IMR-90 (cell line): ENCODE results near the gene COPS4. TPM values are rescaled to one million over a fixed set of nuclear protein-coding genes. Genes with fewer than 3 reads are reported as not detected.

Source experiments
- ATAC-seq: fragments of 200-7000 bp; cut with Tn5 transposase; 2 replicates; pipeline ENCODE4 v1.9.1; 2020; ENCODE audit warnings: low read depth, mild to moderate bottlenecking, moderate library complexity
- BruUV-seq: library from RNA; stranded (reverse); fragments of 400-500 nt; replicated peaks from 2 replicates; lab custom pipeline; 2021; lab: Mats Ljungman, UMichigan
- CTCF ChIA-PET: fragments of 300-600 bp; formaldehyde crosslinking; extraction: SDS; loops from one replicate; lab custom pipeline; 2021; ENCODE audit warnings: antibody characterized with exemption; lab: Yijun Ruan, JAX
- POLR2A ChIA-PET: fragments of 300-600 bp; sonication (Branson Sonifier 250); formaldehyde crosslinking; loops from one replicate; lab custom pipeline; 2022; ENCODE audit warnings: antibody characterized with exemption; ENCODE audit not compliant: unreplicated experiment; lab: Charles Lee
- DNase-seq: peaks from one replicate; pipeline ENCODE4 v3.0.0; 2013
- H2AFZ ChIP-seq: replicated peaks from 2 replicates; pipeline ENCODE3; 2013; ENCODE audit warnings: low read length, mild to moderate bottlenecking; ENCODE audit not compliant: poor library complexity
- H2AK5ac ChIP-seq: 2 replicates; pipeline ENCODE4 v1.6.1; 2013; ENCODE audit warnings: low read depth, low read length, inconsistent platforms
- H2AK9ac ChIP-seq: replicated peaks from 2 replicates; pipeline ENCODE3; 2013; ENCODE audit warnings: mild to moderate bottlenecking, low read depth, low read length, moderate library complexity; ENCODE audit not compliant: poor library complexity
- H2BK120ac ChIP-seq: 2 replicates; pipeline ENCODE4 v1.6.1; 2013; ENCODE audit warnings: low read depth, low read length, inconsistent platforms
- H2BK15ac ChIP-seq: 3 replicates; pipeline ENCODE4 v1.6.1; 2013; ENCODE audit warnings: low read depth, low read length, inconsistent platforms
- H2BK20ac ChIP-seq: 2 replicates; pipeline ENCODE4 v1.6.1; 2013; ENCODE audit warnings: low read depth, mild to moderate bottlenecking, inconsistent platforms, low read length, moderate library complexity
- H2BK5ac ChIP-seq: 2 replicates; pipeline ENCODE4 v1.6.1; 2013; ENCODE audit warnings: mild to moderate bottlenecking, low read depth, low read length, inconsistent platforms; ENCODE audit not compliant: poor library complexity, severe bottlenecking
- H3K14ac ChIP-seq: replicated peaks from 2 replicates; pipeline ENCODE4 v1.6.1; 2013; ENCODE audit warnings: low read depth, low read length, inconsistent platforms
- H3K18ac ChIP-seq: 2 replicates; pipeline ENCODE4 v1.6.1; 2013; ENCODE audit warnings: low read depth, low read length, control low read depth
- H3K23ac ChIP-seq: 2 replicates; pipeline ENCODE4 v1.6.1; 2013; ENCODE audit warnings: low read depth, low read length, inconsistent platforms
- H3K27ac ChIP-seq: 2 replicates; pipeline ENCODE4 v1.5.1; 2013; ENCODE audit warnings: mild to moderate bottlenecking, control low read depth, low read length; ENCODE audit not compliant: insufficient read depth
- H3K27me3 ChIP-seq: 2 replicates; pipeline ENCODE4 v1.6.1; 2013; ENCODE audit warnings: low read length; ENCODE audit not compliant: control insufficient read depth, insufficient read depth
- H3K36me3 ChIP-seq: 2 replicates; pipeline ENCODE4 v1.6.1; 2013; ENCODE audit warnings: low read length, mixed read lengths; ENCODE audit not compliant: control insufficient read depth, insufficient read depth
- H3K4ac ChIP-seq: 2 replicates; pipeline ENCODE4 v1.6.1; 2013; ENCODE audit warnings: low read depth, low read length, inconsistent platforms
- H3K4me1 ChIP-seq: 2 replicates; pipeline ENCODE4 v1.6.1; 2013; ENCODE audit warnings: low read length, mixed read lengths; ENCODE audit not compliant: control insufficient read depth, insufficient read depth
- H3K4me2 ChIP-seq: 2 replicates; pipeline ENCODE4 v1.6.1; 2013; ENCODE audit warnings: low read depth, mild to moderate bottlenecking, control low read depth, low read length, moderate library complexity
- H3K4me3 ChIP-seq: 2 replicates; pipeline ENCODE4 v1.5.1; 2013; ENCODE audit warnings: low read depth, mild to moderate bottlenecking, control low read depth, low read length, moderate library complexity; ENCODE audit not compliant: insufficient read depth
- H3K56ac ChIP-seq: 2 replicates; pipeline ENCODE4 v1.6.1; 2013; ENCODE audit warnings: low read length, inconsistent platforms; ENCODE audit not compliant: insufficient read depth; ENCODE audit errors: extremely low read depth
- H3K79me1 ChIP-seq, 2 experiments: 2 replicates each; pipeline ENCODE4 v1.6.1; 2013; ENCODE audit warnings: low read length in 2 of 2, inconsistent platforms in 1 of 2, low read depth in 1 of 2
- H3K9ac ChIP-seq: 2 replicates; pipeline ENCODE4 v1.6.1; 2013; ENCODE audit warnings: low read depth, low read length, control low read depth
- H3K9me1 ChIP-seq: 2 replicates; pipeline ENCODE4 v1.6.1; 2013; ENCODE audit warnings: low read length, inconsistent platforms; ENCODE audit not compliant: insufficient read depth
- H3K9me3 ChIP-seq: 2 replicates; pipeline ENCODE4 v1.6.1; 2013; ENCODE audit warnings: low read length; ENCODE audit not compliant: control insufficient read depth, insufficient read depth
- H4K20me1 ChIP-seq: 2 replicates; pipeline ENCODE4 v1.6.1; 2013; ENCODE audit warnings: low read length, inconsistent platforms; ENCODE audit not compliant: insufficient read depth
- H4K5ac ChIP-seq: 2 replicates; pipeline ENCODE4 v1.6.1; 2013; ENCODE audit warnings: mild to moderate bottlenecking, low read depth, low read length, control low read depth
- H4K8ac ChIP-seq, 2 experiments: 2 replicates each; pipeline ENCODE4 v1.6.1; 2013; ENCODE audit warnings: low read depth in 2 of 2, low read length in 2 of 2, control low read depth in 1 of 2, inconsistent platforms in 1 of 2
- H4K91ac ChIP-seq: 2 replicates; pipeline ENCODE4 v1.6.1; 2013; ENCODE audit warnings: low read depth, low read length, inconsistent platforms; ENCODE audit not compliant: insufficient read depth
- BHLHE40 ChIP-seq: fragments of 150-350 bp; IDR thresholded peaks from 2 replicates; pipeline ENCODE4 v1.6.1; 2016; ENCODE audit warnings: mild to moderate bottlenecking, low read depth, low read length
- CEBPB ChIP-seq: IDR thresholded peaks from 2 replicates; pipeline ENCODE4 v1.6.1; 2012; ENCODE audit warnings: low read depth, low read length, improper control_type of control experiment
- MAZ ChIP-seq: IDR thresholded peaks from 2 replicates; pipeline ENCODE4 v1.6.1; 2012; ENCODE audit warnings: low read depth, mild to moderate bottlenecking, low read length, improper control_type of control experiment, moderate library complexity, borderline replicate concordance
- SMC3 ChIP-seq: fragments of 150-350 bp; IDR thresholded peaks from 2 replicates; pipeline ENCODE4 v1.6.1; 2016; ENCODE audit warnings: low read depth, mild to moderate bottlenecking, antibody characterized with exemption, low read length, moderate library complexity
- WGBS, 2 experiments: methylation state at CpG; one replicate each; pipeline versions ENCODE4 v1.1.5 to v1.1.7; 2013; ENCODE audit warnings: missing lambda C conversion rate in 2 of 2; ENCODE audit not compliant: insufficient read length in 1 of 2; ENCODE audit errors: extremely low coverage in 2 of 2; 5-methylcytosine and 5-hydroxymethylcytosine counted together
- dilution Hi-C: fragments of 300-500 bp; cut with HindIII; formaldehyde crosslinking; loops from one replicate; pipeline ENCODE4 v1.14.3; 2018; ENCODE audit warnings: low sequenced_read_pairs; ENCODE audit not compliant: unreplicated experiment
- in situ Hi-C: fragments of 300-500 bp; cut with MboI; formaldehyde crosslinking; loops from 3 replicates; pipeline ENCODE4 v1.14.3; 2019; ENCODE audit warnings: low sequenced_read_pairs, inconsistent platforms, mixed read lengths
- intact Hi-C: fragments of 100-400 bp; cut with micrococcal nuclease; formaldehyde crosslinking; loops from 2 replicates; pipeline ENCODE4 v1.10.0; 2022
- polyA plus RNA-seq, 3 experiments: library from polyadenylated mRNA; depleted of rRNA; stranded (reverse); fragments of >200 nt; gene quantifications; 2 replicates each; pipeline ENCODE4 v1.2.3, GENCODE V29; 2012; ENCODE audit warnings: low replicate concordance in 1 of 3
- total RNA-seq: library from RNA; depleted of rRNA; stranded (reverse); fragments of >200 nt; gene quantifications from 2 replicates; pipeline ENCODE4 v1.2.3, GENCODE V29; 2012
- TF ChIP-seq, protein P1 (sequence below): conservative IDR thresholded peaks from 2 replicates; pipeline ENCODE4 v1.5.1; 2012; ENCODE audit warnings: mild to moderate bottlenecking, low read depth, low read length, improper control_type of control experiment
- TF ChIP-seq, protein P2 (sequence below): fragments of 150-350 bp; IDR thresholded peaks from 2 replicates; pipeline ENCODE4 v1.6.1; 2016; ENCODE audit warnings: low read depth, mild to moderate bottlenecking, low read length, moderate library complexity, borderline replicate concordance

The COPS4 gene
- total and polyA plus RNA-seq, 2 of the 4 experiments (the other 2 are of a cell fraction): 40.1 to 115 TPM

DNA sequence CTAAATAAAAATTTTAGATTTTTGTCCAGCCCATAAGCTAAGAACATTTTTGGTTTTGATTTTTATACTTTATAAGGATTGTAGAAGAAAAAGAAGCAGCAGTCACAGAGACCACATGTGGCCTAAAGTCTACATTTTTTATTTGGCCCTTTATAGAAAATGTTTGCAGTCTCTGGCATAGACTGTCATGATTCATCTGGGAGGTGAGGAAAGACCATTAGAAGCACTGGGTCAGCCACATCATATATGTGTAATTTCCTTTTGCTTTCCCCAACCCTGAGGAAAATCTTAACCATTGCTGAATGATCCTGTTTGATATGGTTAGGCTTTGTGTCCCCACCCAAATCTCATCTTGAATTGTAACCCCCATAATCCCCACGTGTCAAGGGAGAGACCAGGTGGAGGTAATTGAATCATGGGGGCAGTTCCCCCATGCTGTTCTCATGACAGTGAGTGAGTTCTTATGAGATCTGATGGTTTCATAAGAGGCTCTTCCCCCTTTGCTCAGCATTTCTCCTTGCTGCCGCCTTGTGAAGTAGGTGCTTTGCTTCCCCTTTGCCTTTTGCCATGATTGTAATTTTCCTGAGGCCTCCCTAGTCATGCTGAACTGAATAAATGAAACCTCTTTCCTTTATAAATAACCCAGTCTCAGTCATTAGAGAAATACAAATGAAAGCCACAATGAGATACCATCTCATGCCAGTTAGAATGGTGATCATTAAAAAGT, 12.1 kb upstream of the COPS4 start:
- H2AK9ac ChIP-seq: no peak overlapping the region
- no peaks in the 10 kb centered on the region for H3K79me1 ChIP-seq
- no peaks in the 10 kb centered on the region for H3K36me3 ChIP-seq
- no CpG with 5 or more reads among the region's 2 CpGs for WGBS, 2 experiments
- no peaks in the 10 kb centered on the region for H4K20me1 ChIP-seq
- 0 out of 2 replicates have a peak overlapping the region, but pooled peaks have one; percentile 1 for H3K14ac ChIP-seq
- peak overlapping the region in 1 of 2 experiments; percentile 31; a peak in 1 of 4 replicates for H4K8ac ChIP-seq
- H2BK15ac ChIP-seq: no peak overlapping the region
- no peak overlapping the region for H3K4me2 ChIP-seq
- H2BK120ac ChIP-seq: no peak overlapping the region; the same call in 1 of the 2 replicates
- H3K4me1 ChIP-seq: no peaks in the 10 kb centered on the region; the same call in 1 of the 2 replicates
- intact Hi-C loops (no loop called here), dilution Hi-C loops (no loop called here), in situ Hi-C loops (no loop called here)
- H4K91ac ChIP-seq: no peak overlapping the region
- no peak overlapping the region for H3K23ac ChIP-seq
- H3K27me3 ChIP-seq: no peaks in the 10 kb centered on the region
- no TSS peak for BruUV-seq
- ATAC-seq (peak; percentile 75), DNase-seq (peak; percentile 76)
- no peak overlapping the region for H2AK5ac ChIP-seq
- no peak overlapping the region for H3K4ac ChIP-seq
- H2AFZ ChIP-seq: no peak overlapping the region
- peaks cover 14% of the 10 kb centered on the region for H3K9me3 ChIP-seq
- peak overlapping the region; percentile 17; the same call in 1 of the 2 replicates for H2BK20ac ChIP-seq
- H3K56ac ChIP-seq: no peak overlapping the region
- POLR2A ChIA-PET: no interaction called here
- no peaks in the 10 kb centered on the region for H3K9me1 ChIP-seq
- CTCF ChIA-PET: no interaction called here
- H3K4me3 ChIP-seq: no peak overlapping the region
- H3K27ac ChIP-seq: no peak overlapping the region
- no peak overlapping the region for H3K9ac ChIP-seq
- H4K5ac ChIP-seq: no peak overlapping the region
- no peak for TF ChIP-seq SMC3
- TF ChIP-seq, protein P1, sequence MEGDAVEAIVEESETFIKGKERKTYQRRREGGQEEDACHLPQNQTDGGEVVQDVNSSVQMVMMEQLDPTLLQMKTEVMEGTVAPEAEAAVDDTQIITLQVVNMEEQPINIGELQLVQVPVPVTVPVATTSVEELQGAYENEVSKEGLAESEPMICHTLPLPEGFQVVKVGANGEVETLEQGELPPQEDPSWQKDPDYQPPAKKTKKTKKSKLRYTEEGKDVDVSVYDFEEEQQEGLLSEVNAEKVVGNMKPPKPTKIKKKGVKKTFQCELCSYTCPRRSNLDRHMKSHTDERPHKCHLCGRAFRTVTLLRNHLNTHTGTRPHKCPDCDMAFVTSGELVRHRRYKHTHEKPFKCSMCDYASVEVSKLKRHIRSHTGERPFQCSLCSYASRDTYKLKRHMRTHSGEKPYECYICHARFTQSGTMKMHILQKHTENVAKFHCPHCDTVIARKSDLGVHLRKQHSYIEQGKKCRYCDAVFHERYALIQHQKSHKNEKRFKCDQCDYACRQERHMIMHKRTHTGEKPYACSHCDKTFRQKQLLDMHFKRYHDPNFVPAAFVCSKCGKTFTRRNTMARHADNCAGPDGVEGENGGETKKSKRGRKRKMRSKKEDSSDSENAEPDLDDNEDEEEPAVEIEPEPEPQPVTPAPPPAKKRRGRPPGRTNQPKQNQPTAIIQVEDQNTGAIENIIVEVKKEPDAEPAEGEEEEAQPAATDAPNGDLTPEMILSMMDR: no peak
- TF ChIP-seq CEBPB: peak; percentile 35; the same call in 1 of the 2 replicates
- TF ChIP-seq BHLHE40: no peak
- TF ChIP-seq MAZ: no peak
- TF ChIP-seq, protein P2, sequence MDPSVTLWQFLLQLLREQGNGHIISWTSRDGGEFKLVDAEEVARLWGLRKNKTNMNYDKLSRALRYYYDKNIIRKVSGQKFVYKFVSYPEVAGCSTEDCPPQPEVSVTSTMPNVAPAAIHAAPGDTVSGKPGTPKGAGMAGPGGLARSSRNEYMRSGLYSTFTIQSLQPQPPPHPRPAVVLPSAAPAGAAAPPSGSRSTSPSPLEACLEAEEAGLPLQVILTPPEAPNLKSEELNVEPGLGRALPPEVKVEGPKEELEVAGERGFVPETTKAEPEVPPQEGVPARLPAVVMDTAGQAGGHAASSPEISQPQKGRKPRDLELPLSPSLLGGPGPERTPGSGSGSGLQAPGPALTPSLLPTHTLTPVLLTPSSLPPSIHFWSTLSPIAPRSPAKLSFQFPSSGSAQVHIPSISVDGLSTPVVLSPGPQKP: no peak
- peak overlapping the region; percentile 36 for H2BK5ac ChIP-seq
- H3K18ac ChIP-seq: peak overlapping the region; percentile 81; the same call in 1 of the 2 replicates
